Ovary (tissue), 9 donors: ENCODE results near the gene LGALS8. TPM values are rescaled to one million over a fixed set of nuclear protein-coding genes. Genes with fewer than 3 reads are reported as not detected.

Source experiments
- DNase-seq, 5 donors: peaks; one replicate each; pipeline ENCODE4 v3.0.0-alpha.2; 2019 to 2020
- H3K27ac ChIP-seq, 2 donors: fragments of 200-600 bp; one replicate each; pipeline versions ENCODE4 v1.5.1 to v1.8.0; 2019 to 2022
- H3K27me3 ChIP-seq: fragments of 200-600 bp; one replicate; pipeline ENCODE4 v1.8.0; 2022
- H3K36me3 ChIP-seq: fragments of 200-600 bp; sonication (generic); one replicate; pipeline ENCODE4 v1.5.1; 2019
- H3K4me1 ChIP-seq: one replicate; pipeline ENCODE4 v1.8.1; 2013; ENCODE audit warnings: mild to moderate bottlenecking, moderate library complexity; ENCODE audit not compliant: insufficient read depth
- H3K4me3 ChIP-seq: fragments of 200-600 bp; sonication (generic); one replicate; pipeline ENCODE4 v1.5.1; 2017
- H3K9me3 ChIP-seq, 2 donors: fragments of 200-600 bp in 1 of 2; sonication (generic) in 1 of 2; one replicate each; pipeline versions ENCODE4 v1.5.1 to v1.8.1; 2013 to 2019; ENCODE audit warnings: mild to moderate bottlenecking in 1 of 2, moderate library complexity in 1 of 2
- EP300 ChIP-seq: sonication (generic); formaldehyde crosslinking; IDR thresholded peaks from one replicate; pipeline ENCODE4 v1.6.1; 2017; ENCODE audit warnings: antibody characterized with exemption
- POLR2A ChIP-seq: fragments of 450-650 bp; IDR thresholded peaks from one replicate; pipeline ENCODE4 v1.6.1; 2017; ENCODE audit warnings: antibody characterized with exemption, mild to moderate bottlenecking, moderate library complexity
- whole genome bisulfite sequencing, 3 donors: extraction: QIAGEN DNeasy Blood & Tissue Kit in 1 of 3; methylation state at CpG; one replicate each; pipeline versions ENCODE4 v1.1.5 to v1.1.7; 2013 to 2017; 5-methylcytosine and 5-hydroxymethylcytosine counted together
- intact Hi-C, 4 donors: fragments of 100-400 bp; cut with DNase I; formaldehyde crosslinking; loops; one replicate each; pipeline versions ENCODE4 v1.11.0 to v1.15.1; 2022 to 2023
- polyA plus RNA-seq, 2 donors: library from polyadenylated mRNA; stranded (reverse); fragments of 200-250 nt in 1 of 2; fragments of 350-450 nt in 1 of 2; fragmentation: Illumina TruSeq in 1 of 2; extraction: RNeasy Lipid Tissue Mini Kit (QIAGEN cat#74804) in 1 of 2; gene quantifications; one replicate each; pipeline ENCODE4 v1.2.3, GENCODE V29; 2013 to 2014
- total RNA-seq, 7 donors: library from RNA; depleted of rRNA in 2 of 7; stranded (reverse); fragments of >200 nt in 2 of 7; fragmentation: NEBNext Ultra II Directional in 3 of 7; extraction: Animal tissue kit (Norgen Biotek cat#: 25700) in 3 of 7; gene quantifications; one replicate each; pipeline versions ENCODE4 v1.1.0 to v1.2.4, GENCODE V29; 2016 to 2023
- TF ChIP-seq, protein P1 (sequence below), 3 donors: fragments of 450-650 bp in 2 of 3; fragments of 200-600 bp in 1 of 3; IDR thresholded peaks; one replicate each; pipeline versions ENCODE4 v1.5.1 to v1.8.0; 2016 to 2022; ENCODE audit warnings: antibody characterized with exemption in 3 of 3, mild to moderate bottlenecking in 1 of 3
- donor health status: DM: no; HTN: no; CAD: no; lungs with moderate emphysema.
- donor health status: DM: no; HTN: no; CAD: no.
- donor health status: Bipolar disorder and iron deficiency.
- donor health status: DM: yes; HTN: yes; CAD: no.
- donor health status: DM: no; HTN: no; CAD: no.
- donor health status: DM: yes; HTN: yes; CAD: no.

LGALS8 gene
- total and polyA plus RNA-seq, 9 donors: 23.7 to 91.2 (median 44.5) TPM

- WGBS, 3 donors: 81 to 90% (median 84%) methylated on average over 2 of the region's 2 CpGs
- Histone ChIP-seq H3K4me1 (no peaks in the 10 kb centered on the region), H3K27ac (no peak overlapping the region), H3K9me3 (no peaks in the 10 kb centered on the region), H3K27me3 (no peaks in the 10 kb centered on the region), H3K4me3 (no peak overlapping the region), H3K36me3 (no peaks in the 10 kb centered on the region)
- DNase-seq: no peak
- no peak for TF ChIP-seq EP300
- no peak for TF ChIP-seq POLR2A
- TF ChIP-seq, protein P1, sequence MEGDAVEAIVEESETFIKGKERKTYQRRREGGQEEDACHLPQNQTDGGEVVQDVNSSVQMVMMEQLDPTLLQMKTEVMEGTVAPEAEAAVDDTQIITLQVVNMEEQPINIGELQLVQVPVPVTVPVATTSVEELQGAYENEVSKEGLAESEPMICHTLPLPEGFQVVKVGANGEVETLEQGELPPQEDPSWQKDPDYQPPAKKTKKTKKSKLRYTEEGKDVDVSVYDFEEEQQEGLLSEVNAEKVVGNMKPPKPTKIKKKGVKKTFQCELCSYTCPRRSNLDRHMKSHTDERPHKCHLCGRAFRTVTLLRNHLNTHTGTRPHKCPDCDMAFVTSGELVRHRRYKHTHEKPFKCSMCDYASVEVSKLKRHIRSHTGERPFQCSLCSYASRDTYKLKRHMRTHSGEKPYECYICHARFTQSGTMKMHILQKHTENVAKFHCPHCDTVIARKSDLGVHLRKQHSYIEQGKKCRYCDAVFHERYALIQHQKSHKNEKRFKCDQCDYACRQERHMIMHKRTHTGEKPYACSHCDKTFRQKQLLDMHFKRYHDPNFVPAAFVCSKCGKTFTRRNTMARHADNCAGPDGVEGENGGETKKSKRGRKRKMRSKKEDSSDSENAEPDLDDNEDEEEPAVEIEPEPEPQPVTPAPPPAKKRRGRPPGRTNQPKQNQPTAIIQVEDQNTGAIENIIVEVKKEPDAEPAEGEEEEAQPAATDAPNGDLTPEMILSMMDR (IDR thresholded peaks at IDR 0.05): no peak
- intact Hi-C loops: no loop called here
Measured at GRCh38 chr1:236581528-236581927, 57.7 kb downstream of the LGALS8 start.

- DNase-seq: no peak
- TF ChIP-seq EP300: no peak
- no peak for TF ChIP-seq POLR2A
- TF ChIP-seq, protein P1 (IDR thresholded peaks at IDR 0.05): no peak
- H3K4me1 ChIP-seq: no peaks in the 10 kb centered on the region
- H3K27ac ChIP-seq: no peak overlapping the region
- H3K27me3 ChIP-seq: no peaks in the 10 kb centered on the region
- H3K9me3 ChIP-seq: no peaks in the 10 kb centered on the region
- no peak overlapping the region for H3K4me3 ChIP-seq
- no peaks in the 10 kb centered on the region for H3K36me3 ChIP-seq
- 88 to 91% (median 88%) methylated on average over 4 of the region's 4 CpGs for WGBS, 3 donors
- intact Hi-C loops: no loop called here
Measured at GRCh38 chr1:236589531-236589930, 65.7 kb downstream of the LGALS8 start.

DNA sequence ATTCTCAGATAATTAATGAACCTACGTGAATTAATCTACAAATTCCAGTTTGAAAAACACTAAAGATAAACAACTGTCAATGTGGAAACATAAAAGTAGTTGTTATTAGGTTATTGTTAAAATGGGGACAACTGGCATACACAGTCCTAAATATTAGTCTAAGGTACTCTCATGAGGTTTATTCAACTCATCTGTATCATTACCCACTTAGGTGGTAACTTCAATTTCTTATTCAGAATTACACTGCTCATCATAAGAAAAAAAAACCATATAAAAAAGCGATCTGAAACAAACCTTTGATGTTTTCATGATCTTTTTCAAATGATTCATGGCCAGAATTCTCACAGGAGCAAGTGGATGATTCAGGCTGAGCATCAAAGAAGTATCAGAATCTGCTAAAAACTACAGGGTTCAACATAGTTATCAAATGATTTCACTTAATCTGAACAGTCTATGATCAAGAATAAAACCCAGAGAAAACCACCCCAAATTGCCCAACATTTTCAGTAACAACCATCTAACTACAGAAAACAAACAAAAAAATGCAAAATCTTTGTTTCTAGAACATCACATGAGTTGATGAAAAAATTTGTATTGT lies 66.9 kb downstream of the LGALS8 start:
- no peak for TF ChIP-seq EP300
- TF ChIP-seq POLR2A: no peak
- TF ChIP-seq, protein P1 (IDR thresholded peaks at IDR 0.05): no peak
- Histone ChIP-seq H3K36me3 (no peaks in the 10 kb centered on the region), H3K27ac (no peak overlapping the region), H3K27me3 (no peaks in the 10 kb centered on the region), H3K9me3 (no peaks in the 10 kb centered on the region), H3K4me3 (no peak overlapping the region), H3K4me1 (no peaks in the 10 kb centered on the region)
- 85 to 89% (median 86%) methylated on average over 2 of the region's 2 CpGs for WGBS, 3 donors
- intact Hi-C loops: no loop called here
- no peak for DNase-seq

- H3K9me3 ChIP-seq: no peaks in the 10 kb centered on the region
- H3K36me3 ChIP-seq: no peaks in the 10 kb centered on the region
- no peak overlapping the region for H3K4me3 ChIP-seq
- no peak for DNase-seq
- TF ChIP-seq, protein P1 (IDR thresholded peaks at IDR 0.05): no peak
- TF ChIP-seq POLR2A (no peak), EP300 (no peak)
- no peaks in the 10 kb centered on the region for H3K4me1 ChIP-seq
- no peak overlapping the region for H3K27ac ChIP-seq
- intact Hi-C loops: loop anchor here in 2 of 4 donors (10.0 kb wide), 2 partner anchors 173 to 193 kb away; partner anchors contain the start of gene MTR (in 1 of the 2)
- H3K27me3 ChIP-seq: no peaks in the 10 kb centered on the region
Measured at GRCh38 chr1:236602171-236602570, 78.4 kb downstream of the LGALS8 start.

Other genes starting within 250 kb of the LGALS8 start
- 10 to 100 TPM in 2 of 7 donors, 1 to 10 TPM in 5; 5.1 to 15.4 (median 5.8) TPM for gene ERO1B, start 242.0 kb upstream of the LGALS8 start, total RNA-seq
- gene ERO1B, start 242.0 kb upstream of the LGALS8 start, polyA plus RNA-seq: 10 to 100 TPM in 1 of 2 donors, 1 to 10 TPM in 1; 4.8 to 12.6 TPM
- gene EDARADD, start 129.7 kb upstream of the LGALS8 start, total RNA-seq: 1 to 10 TPM in 1 of 7 donors, under 1 TPM in 6; 0.42 to 2.9 (median 0.51) TPM
- 1 to 10 TPM in 1 of 2 donors, under 1 TPM in 1; 0.29 to 1.1 TPM for gene EDARADD, start 129.7 kb upstream of the LGALS8 start, polyA plus RNA-seq
- gene HEATR1, start 80.5 kb downstream of the LGALS8 start, total RNA-seq: 10 to 100 TPM; 10.7 to 51.6 (median 28.0) TPM
- gene HEATR1, start 80.5 kb downstream of the LGALS8 start, polyA plus RNA-seq: 10 to 100 TPM in 1 of 2 donors, 1 to 10 TPM in 1; 5.4 to 11.5 TPM
- gene ACTN2, start 162.5 kb downstream of the LGALS8 start, total RNA-seq: 1 to 10 TPM in 3 of 7 donors, under 1 TPM in 4; 0.34 to 2.7 (median 0.83) TPM
- gene ACTN2, start 162.5 kb downstream of the LGALS8 start, polyA plus RNA-seq: 1 to 10 TPM; 1.1 to 1.6 TPM